ENCODE results near the gene HPCAL4.
A peak's percentile ranks its signal among the peaks of the same experiment; 100 is the strongest.

HPCAL4 gene

GRCh38 chr1:39691383-39692151, at the start of gene HPCAL4:
TSS of gene HPCAL4 (minus strand) at chr1:39691433. CDS start at chr1:39684603, 6,830 bp downstream.
- DNase-seq = peak; percentile 86

GRCh38 chr1:39738622-39739366, 47.6 kb upstream of the HPCAL4 start, which contains the start of gene PPIE:
TSS of gene PPIE (plus strand) at chr1:39738882. CDS start at chr1:39738901, 19 bp downstream.
- peak; percentile 91 for DNase-seq

DNA sequence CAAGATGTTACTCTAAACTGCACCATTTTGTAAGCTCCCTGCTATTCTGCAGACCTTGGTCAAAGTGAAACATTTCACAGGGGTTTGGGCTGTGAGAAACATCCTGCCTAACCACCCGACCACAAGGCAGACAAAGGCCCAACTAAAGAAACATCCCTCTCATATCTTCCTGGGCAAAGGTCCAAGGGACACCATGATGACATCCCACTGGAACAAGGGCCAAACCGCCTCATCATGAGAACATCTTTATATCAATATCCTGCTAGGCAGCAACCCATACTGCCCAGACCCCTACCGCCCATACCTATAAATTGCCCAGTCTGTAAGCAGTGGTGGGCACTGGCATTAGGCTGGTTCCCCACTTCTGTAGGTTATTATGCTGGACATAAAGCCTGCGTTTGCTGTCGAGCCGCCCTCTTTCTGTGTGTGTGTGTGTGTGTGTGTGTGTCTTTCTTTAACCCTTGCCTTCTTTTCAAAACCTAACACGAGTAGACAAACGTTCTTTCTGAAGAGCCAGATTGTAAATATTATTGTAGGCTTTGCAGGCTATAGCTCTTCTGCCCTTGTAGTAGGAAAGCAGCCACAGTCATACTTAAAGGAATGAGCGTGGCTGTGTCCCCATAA, 46.4 kb upstream of the HPCAL4 start:
- DNase-seq = no peak

- DNase-seq = no peak
Measured at GRCh38 chr1:39735731-39736130, 44.5 kb upstream of the HPCAL4 start.

GRCh38 chr1:39733161-39733560, 41.9 kb upstream of the HPCAL4 start:
- no peak for DNase-seq

DNA sequence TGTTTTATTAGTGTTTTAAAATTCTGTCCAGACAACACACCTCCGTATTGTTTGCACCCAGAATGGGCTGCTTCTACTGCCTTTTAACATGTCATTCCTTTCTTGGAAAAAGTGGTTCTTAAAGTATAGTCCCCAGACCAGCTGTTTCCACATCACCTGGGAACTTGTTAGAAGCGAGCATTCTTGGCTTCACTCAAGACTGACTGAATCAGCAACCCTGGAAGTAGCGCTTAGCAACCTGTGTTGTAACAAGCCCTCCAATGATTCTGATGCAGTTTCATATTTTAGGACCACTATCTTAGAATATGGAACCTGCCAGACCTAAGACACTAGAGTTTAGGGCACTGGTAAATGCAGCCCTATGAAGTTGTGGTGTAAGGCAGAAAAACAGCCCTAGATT, 41.5 kb upstream of the HPCAL4 start:
- DNase-seq = no peak

DNA sequence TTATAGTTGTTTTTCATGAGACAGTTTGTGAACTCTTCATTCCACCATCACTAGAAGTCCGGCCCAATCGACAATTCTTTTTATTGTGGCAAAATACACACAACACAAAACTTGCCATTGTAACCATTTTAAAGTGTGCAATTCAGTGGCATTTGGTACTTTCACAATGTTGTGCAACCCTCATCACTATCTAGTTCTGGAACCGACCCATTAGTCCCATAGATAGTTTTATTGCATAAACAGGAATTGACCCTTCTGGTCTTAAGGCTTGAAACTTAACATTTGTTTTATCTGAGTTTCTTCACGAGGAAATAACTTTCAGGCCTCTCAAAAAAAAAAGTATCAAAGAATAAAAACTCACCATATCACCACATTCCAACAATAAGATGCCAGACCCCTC, 38.6 kb upstream of the HPCAL4 start:
- no peak for DNase-seq

DNA sequence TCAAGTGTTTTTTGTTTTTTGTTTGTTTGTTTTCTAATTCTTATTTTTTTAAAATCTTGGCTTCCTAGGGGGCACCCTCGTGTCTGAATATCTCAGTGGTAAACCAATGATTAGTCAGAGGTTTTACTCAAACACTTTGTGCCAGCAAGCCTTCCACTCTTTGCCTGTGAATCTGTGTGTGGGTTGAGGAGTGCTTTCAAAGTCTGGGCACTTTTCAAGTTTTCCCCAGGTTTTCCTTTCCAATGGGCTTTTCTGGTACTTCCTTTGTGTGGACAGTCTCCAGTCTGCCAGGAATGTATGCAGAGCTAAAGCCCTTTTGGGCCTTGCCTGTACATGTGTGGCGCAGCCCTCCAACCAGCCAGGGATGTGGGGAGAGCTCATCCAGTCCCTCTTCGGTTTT, 37.8 kb upstream of the HPCAL4 start:
- no peak for DNase-seq

- DNase-seq = no peak
Measured at GRCh38 chr1:39727932-39728317, 36.7 kb upstream of the HPCAL4 start.

GRCh38 chr1:39727221-39727931, 36.1 kb upstream of the HPCAL4 start:
- no peak for DNase-seq

DNA sequence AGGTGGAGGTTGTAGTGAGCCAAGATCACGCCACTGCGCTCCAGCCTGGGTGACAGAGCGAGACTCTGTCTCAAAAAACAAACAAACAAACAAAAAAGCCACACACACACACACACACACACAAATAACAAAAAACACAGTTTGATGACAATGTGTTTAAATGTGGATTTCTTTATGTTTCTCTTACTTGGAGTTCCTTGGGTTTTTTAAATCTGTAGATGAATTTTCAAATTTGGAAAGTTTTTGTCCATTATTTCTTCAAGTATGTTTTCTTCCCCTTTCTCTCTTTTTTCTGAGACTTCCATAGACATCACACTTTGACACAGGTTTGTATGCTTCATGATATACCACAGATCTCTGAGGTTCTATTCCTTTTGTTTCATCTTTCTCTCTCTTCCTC, 35.4 kb upstream of the HPCAL4 start:
- DNase-seq = no peak

DNA sequence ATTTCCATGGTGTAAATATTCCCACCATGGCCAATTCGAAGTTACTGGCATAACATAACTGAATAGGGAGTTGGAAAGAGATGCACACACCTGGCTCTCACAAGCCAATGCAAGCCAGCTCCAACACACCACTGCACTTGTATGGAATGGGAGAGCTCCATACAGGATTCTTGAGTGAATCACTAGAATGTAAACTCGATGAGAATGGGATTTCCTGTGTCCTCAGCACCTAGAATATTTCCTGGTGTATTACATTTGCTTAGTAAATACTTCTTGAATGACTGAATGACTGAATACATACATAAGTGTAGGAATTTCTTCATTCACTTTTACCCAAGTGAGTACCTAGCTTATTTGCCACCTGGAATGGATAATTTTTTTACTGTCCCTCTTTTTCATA, 31.3 kb upstream of the HPCAL4 start:
- DNase-seq = no peak

DNA sequence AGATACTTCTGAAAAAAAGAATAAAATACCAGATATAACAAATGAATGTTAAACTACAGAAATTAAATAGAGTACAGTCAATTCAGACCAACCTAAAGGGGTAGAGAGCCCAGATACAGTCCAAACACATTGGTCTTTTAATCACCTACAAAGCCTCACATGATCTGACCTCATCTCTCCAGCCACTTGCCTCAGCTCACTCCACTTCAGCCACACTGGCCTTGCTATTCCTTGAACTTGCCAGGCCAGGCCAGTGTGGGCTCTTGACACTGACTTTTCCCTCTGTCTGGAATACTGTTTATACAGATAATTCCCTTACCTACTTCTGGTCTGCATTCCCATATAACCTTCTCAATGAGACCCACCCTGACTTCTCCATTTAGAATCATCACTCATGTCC, 30.4 kb upstream of the HPCAL4 start:
- DNase-seq = no peak

- peak; percentile 58 for DNase-seq
Measured at GRCh38 chr1:39720094-39720999, 29.1 kb upstream of the HPCAL4 start.

DNA sequence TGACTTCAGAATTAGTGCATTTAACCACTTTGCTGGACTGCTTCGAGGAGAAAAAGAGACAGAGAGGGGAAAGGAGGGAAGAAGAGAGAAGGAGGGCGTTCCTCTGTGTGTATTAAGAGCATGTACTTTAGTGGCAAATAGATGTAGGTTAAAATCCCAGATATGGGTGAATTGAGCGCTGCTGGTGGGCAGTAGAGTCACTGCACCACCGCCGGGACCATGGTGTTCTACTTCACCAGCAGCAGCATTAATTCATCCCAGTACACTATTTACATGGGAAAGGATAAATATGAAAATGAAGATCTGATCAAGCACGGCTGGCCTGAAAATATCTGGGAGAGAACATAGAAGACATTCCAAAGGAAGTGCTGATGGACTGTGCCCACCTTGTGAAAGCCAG, 26.6 kb upstream of the HPCAL4 start:
- DNase-seq = no peak

DNA sequence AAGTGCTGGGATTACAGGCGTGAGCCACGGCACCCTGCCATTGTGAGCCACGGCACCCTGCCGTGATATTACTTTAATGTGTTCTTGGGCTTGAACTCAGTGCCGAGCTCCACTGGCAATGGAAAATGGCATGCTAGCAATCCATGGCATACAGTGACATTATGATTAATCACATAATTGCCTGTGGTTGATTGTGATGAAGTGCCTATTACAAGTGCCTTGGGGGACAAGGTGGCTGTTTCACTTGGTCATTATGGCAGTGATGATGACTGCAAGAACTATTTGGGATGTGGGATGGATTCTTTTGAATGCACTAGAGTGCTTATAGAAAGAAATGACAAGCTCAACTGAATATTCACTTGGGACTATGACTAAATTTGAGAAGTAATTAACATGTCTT, 22.3 kb upstream of the HPCAL4 start:
- DNase-seq = no peak

DNA sequence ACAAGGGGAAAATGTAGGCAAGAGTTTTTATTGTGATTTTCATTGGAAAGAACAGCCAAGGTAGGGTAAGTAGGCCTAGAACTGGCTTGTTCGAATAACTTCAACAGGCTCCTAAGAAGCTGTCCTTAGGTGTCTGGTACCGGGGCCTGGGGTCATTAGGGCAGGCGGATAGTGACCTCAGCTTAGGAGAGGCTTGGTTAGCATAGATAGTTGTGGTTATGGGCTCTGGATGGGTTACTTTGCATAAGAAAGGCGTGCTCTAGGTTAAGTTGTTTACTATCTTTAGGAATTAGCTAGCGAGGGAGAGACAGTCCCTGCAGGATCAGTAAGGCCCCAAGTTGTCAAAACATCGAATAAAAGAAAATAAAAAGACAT, 20.7 kb upstream of the HPCAL4 start:
- DNase-seq = no peak

GRCh38 chr1:39711104-39711965, 20.1 kb upstream of the HPCAL4 start:
- no peak for DNase-seq

DNA sequence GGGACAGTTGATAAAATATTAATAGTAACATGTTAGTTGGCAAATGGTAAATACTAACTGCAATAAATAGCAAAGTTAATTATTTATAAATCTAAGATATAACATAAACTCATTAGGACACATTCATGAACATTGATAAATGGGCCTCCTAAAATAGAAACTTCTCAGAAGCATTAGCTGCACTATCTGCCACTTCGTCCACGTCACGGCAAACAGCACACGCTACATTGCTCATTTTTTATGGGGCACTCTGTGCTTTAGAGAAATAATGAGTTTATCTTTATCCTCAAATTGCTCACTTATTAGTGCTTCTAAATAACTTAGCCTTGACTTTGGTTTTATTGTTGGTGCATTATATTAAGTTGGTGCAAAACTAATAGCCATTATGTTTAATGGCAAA, 16.3 kb upstream of the HPCAL4 start:
- DNase-seq = no peak

- no peak for DNase-seq
Measured at GRCh38 chr1:39704757-39705156, 13.5 kb upstream of the HPCAL4 start.

- DNase-seq = no peak
Measured at GRCh38 chr1:39701049-39701439, 9.8 kb upstream of the HPCAL4 start.

All from NCI-H2171 (cell line).